WERI-Rb-1 (cell line): Measurements from ENCODE around the gene TBCB.

Experiments
- DNase-seq: peaks from one replicate; pipeline ENCODE4 v3.0.0-alpha.2; 2020
- H3K27ac ChIP-seq: fragments of 250-450 bp; sonication (Bioruptor Pico); 2 replicates; pipeline ENCODE4 v1.5.1; 2020; ENCODE audit warnings: mild to moderate bottlenecking, moderate library complexity
- H3K27me3 ChIP-seq: fragments of 250-450 bp; sonication (Bioruptor Pico); 2 replicates; pipeline ENCODE4 v1.5.1; 2021; ENCODE audit warnings: mild to moderate bottlenecking, low read depth, moderate library complexity; ENCODE audit not compliant: insufficient read depth, severe bottlenecking
- H3K36me3 ChIP-seq: fragments of 250-450 bp; sonication (Bioruptor Pico); 2 replicates; pipeline ENCODE4 v1.5.1; 2020; ENCODE audit warnings: mild to moderate bottlenecking, moderate library complexity
- H3K4me3 ChIP-seq: 2 replicates; pipeline ENCODE4 v1.5.1; 2011; ENCODE audit warnings: low read depth, mild to moderate bottlenecking, control low read depth, low read length
- H3K9me3 ChIP-seq: fragments of 250-450 bp; sonication (Bioruptor Pico); 2 replicates; pipeline ENCODE4 v1.5.1; 2021; ENCODE audit warnings: mild to moderate bottlenecking, moderate library complexity; ENCODE audit not compliant: severe bottlenecking
- TF ChIP-seq, protein P1 (sequence below): IDR thresholded peaks from 2 replicates; pipeline ENCODE4 v1.5.1; 2011; ENCODE audit warnings: low read depth, mild to moderate bottlenecking, control low read depth, inconsistent platforms, low read length

The TBCB gene

DNA sequence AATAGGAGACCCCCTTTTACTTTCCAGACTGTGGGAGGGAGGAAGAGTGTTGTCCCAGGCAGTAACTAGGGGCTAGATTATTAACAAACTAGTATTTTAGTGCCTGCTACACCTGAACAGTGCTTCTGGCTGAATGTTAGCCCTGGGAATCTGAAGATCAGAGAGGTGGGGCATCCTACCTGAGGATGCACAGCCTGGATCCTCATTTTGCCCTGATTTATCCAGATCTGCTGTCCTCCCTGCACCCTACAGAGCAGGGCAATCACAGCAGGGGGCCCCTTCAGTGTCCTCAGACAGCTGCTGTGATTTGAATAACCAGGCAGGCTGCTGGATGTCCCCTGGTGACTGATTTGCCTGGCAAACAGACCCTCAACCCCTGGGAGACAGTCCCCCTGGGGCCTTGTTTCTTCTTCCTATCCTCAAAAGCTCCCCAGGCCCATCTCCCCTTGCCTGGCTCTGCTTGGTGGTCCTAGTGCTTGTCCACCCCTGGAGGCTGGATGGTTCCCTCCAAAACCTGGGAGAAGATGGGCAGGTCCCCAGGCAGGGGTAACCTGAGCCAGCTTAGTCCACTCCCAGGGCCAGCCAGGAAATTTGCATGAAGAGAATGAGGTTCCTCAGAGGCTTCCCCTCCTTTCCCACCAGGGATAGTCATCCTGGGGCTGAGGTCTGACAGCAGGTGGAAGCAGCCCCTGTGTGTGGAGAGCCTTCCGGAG lies 4.6 kb upstream of the TBCB start, which contains the start of gene OVOL3:
Gene OVOL3 (plus strand): TSS at position 657 of the 713 bp plus-strand sequence. CDS start 60 bp downstream, outside the sequence.
- Histone ChIP-seq H3K36me3 (peaks cover 41% of the 10 kb centered on the region), H3K27ac (peak within 1 kb of the TSS; percentile 27), H3K27me3 (no peaks in the 10 kb centered on the region), H3K4me3 (no peak within 1 kb of the TSS), H3K9me3 (no peaks in the 10 kb centered on the region)
- peak; percentile 30 for DNase-seq
- TF ChIP-seq, protein P1, sequence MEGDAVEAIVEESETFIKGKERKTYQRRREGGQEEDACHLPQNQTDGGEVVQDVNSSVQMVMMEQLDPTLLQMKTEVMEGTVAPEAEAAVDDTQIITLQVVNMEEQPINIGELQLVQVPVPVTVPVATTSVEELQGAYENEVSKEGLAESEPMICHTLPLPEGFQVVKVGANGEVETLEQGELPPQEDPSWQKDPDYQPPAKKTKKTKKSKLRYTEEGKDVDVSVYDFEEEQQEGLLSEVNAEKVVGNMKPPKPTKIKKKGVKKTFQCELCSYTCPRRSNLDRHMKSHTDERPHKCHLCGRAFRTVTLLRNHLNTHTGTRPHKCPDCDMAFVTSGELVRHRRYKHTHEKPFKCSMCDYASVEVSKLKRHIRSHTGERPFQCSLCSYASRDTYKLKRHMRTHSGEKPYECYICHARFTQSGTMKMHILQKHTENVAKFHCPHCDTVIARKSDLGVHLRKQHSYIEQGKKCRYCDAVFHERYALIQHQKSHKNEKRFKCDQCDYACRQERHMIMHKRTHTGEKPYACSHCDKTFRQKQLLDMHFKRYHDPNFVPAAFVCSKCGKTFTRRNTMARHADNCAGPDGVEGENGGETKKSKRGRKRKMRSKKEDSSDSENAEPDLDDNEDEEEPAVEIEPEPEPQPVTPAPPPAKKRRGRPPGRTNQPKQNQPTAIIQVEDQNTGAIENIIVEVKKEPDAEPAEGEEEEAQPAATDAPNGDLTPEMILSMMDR = no peak

- peaks cover 39% of the 10 kb centered on the region for H3K36me3 ChIP-seq
- no peak overlapping the region for H3K4me3 ChIP-seq
- H3K27me3 ChIP-seq = no peaks in the 10 kb centered on the region
- no peaks in the 10 kb centered on the region for H3K9me3 ChIP-seq
- peak; percentile 26 for DNase-seq
- TF ChIP-seq, protein P1 = no peak
- peak overlapping the region; percentile 27 for H3K27ac ChIP-seq
Measured at GRCh38 chr19:36111200-36111539, 4.1 kb upstream of the TBCB start.

DNA sequence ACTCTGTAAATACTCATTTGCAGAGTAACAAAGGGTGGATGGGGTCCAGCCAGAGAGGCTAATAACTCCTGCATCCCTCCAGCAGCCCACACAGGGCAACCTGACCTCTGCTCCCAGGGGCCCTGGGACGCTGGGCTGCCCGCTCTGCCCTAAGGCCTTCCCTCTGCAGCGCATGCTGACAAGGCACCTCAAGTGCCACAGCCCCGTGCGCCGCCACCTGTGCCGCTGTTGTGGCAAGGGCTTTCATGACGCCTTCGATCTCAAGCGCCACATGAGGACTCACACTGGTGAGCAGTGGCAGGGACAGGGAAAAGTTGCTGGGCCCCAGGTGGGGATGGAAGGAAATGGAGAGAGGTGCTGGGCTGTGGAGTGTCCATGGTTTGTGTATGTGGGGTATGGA lies 2.6 kb upstream of the TBCB start:
- Histone ChIP-seq H3K9me3 (no peaks in the 10 kb centered on the region), H3K27me3 (no peaks in the 10 kb centered on the region), H3K4me3 (no peak overlapping the region), H3K36me3 (peaks cover 46% of the 10 kb centered on the region), H3K27ac (peak overlapping the region; percentile 40)
- TF ChIP-seq, protein P1 = no peak
- no peak for DNase-seq

GRCh38 chr19:36113425-36113824 lies 1.8 kb upstream of the TBCB start:
- TF ChIP-seq, protein P1 = no peak
- Histone ChIP-seq H3K4me3 (peak overlapping the region; percentile 91), H3K27me3 (no peaks in the 10 kb centered on the region), H3K36me3 (peaks cover 52% of the 10 kb centered on the region), H3K27ac (peak overlapping the region; percentile 84), H3K9me3 (no peaks in the 10 kb centered on the region)
- no peak for DNase-seq

GRCh38 chr19:36113894-36114720 lies 1.2 kb upstream of the TBCB start:
- Histone ChIP-seq H3K36me3 (peaks cover 56% of the 10 kb centered on the region), H3K27ac (peak overlapping the region; percentile 84), H3K9me3 (no peaks in the 10 kb centered on the region), H3K27me3 (no peaks in the 10 kb centered on the region), H3K4me3 (peak overlapping the region; percentile 91)
- TF ChIP-seq, protein P1 = peak; percentile 18; the same call in 1 of the 2 replicates
- peak; percentile 50 for DNase-seq
